ENCODE measurements around the gene CES5A.

The CES5A gene

GRCh38 chr16:55834049-55834448 is 41.1 kb downstream of the CES5A start:
- Histone ChIP-seq H3K9ac (ENCODE audit: low read length) (no peak overlapping the region), H3K4me2 (ENCODE audit: low read depth, low read length, poor library complexity, severe bottlenecking) (no peak overlapping the region), H3K4me3 (ENCODE audit: insufficient read depth, low read length, poor library complexity, severe bottlenecking) (no peak overlapping the region), H3K79me2 (ENCODE audit: insufficient read depth, low read length) (no peaks in the 10 kb centered on the region), H3K27me3 (ENCODE audit: low read length) (no peaks in the 10 kb centered on the region), H3K9me3 (ENCODE audit: insufficient read depth, low read length) (no peaks in the 10 kb centered on the region), H3K9me2 (replicated peaks; ENCODE audit: insufficient read depth, low read length) (no peaks in the 10 kb centered on the region), H3K27ac (ENCODE audit: low read depth, low read length) (no peak overlapping the region), H3K36me3 (ENCODE audit: low read length) (no peaks in the 10 kb centered on the region), H2AFZ (ENCODE audit: low read depth, low read length, severe bottlenecking) (no peak overlapping the region), H3F3A (ENCODE audit: insufficient read depth) (no peaks in the 10 kb centered on the region), H4K20me1 (ENCODE audit: low read depth, low read length) (no peaks in the 10 kb centered on the region)
- TF ChIP-seq EZH2phosphoT487 (conservative IDR thresholded peaks at IDR 0.05; ENCODE audit: low read length) (no peak), CTCF (IDR thresholded peaks at IDR 0.05; ENCODE audit: insufficient read depth, low read length, poor library complexity, severe bottlenecking) (no peak)

GRCh38 chr16:55832773-55833691 is 42.1 kb downstream of the CES5A start, which contains the start of gene CES1:
TSS of gene CES1 (minus strand) at chr16:55833096. CDS start at chr16:55833055, 41 bp downstream.
- TF ChIP-seq CTCF (IDR thresholded peaks at IDR 0.05; ENCODE audit: insufficient read depth, low read length, poor library complexity, severe bottlenecking) (no peak), EZH2phosphoT487 (conservative IDR thresholded peaks at IDR 0.05; ENCODE audit: low read length) (no peak)
- H2AFZ ChIP-seq (ENCODE audit: low read depth, low read length, severe bottlenecking), result no peak within 1 kb of the TSS
- no peaks in the 10 kb centered on the region for H3K27me3 ChIP-seq (ENCODE audit: low read length)
- H3F3A ChIP-seq (ENCODE audit: insufficient read depth), result no peaks in the 10 kb centered on the region
- H3K9me2 ChIP-seq (replicated peaks; ENCODE audit: insufficient read depth, low read length), result no peaks in the 10 kb centered on the region
- H3K9ac ChIP-seq (ENCODE audit: low read length), result no peak within 1 kb of the TSS
- no peaks in the 10 kb centered on the region for H3K9me3 ChIP-seq (ENCODE audit: insufficient read depth, low read length)
- H3K36me3 ChIP-seq (ENCODE audit: low read length), result no peaks in the 10 kb centered on the region
- no peak within 1 kb of the TSS for H3K4me2 ChIP-seq (ENCODE audit: low read depth, low read length, poor library complexity, severe bottlenecking)
- H3K4me3 ChIP-seq (ENCODE audit: insufficient read depth, low read length, poor library complexity, severe bottlenecking), result no peak within 1 kb of the TSS
- H3K27ac ChIP-seq (ENCODE audit: low read depth, low read length), result no peak within 1 kb of the TSS
- H3K79me2 ChIP-seq (ENCODE audit: insufficient read depth, low read length), result no peaks in the 10 kb centered on the region
- no peaks in the 10 kb centered on the region for H4K20me1 ChIP-seq (ENCODE audit: low read depth, low read length)

- no peak overlapping the region for H3K9ac ChIP-seq (ENCODE audit: low read length)
- no peak overlapping the region for H3K4me3 ChIP-seq (ENCODE audit: insufficient read depth, low read length, poor library complexity, severe bottlenecking)
- no peaks in the 10 kb centered on the region for H3K9me3 ChIP-seq (ENCODE audit: insufficient read depth, low read length)
- H3K27me3 ChIP-seq (ENCODE audit: low read length), result no peaks in the 10 kb centered on the region
- H3K4me2 ChIP-seq (ENCODE audit: low read depth, low read length, poor library complexity, severe bottlenecking), result no peak overlapping the region
- H2AFZ ChIP-seq (ENCODE audit: low read depth, low read length, severe bottlenecking), result no peak overlapping the region
- no peaks in the 10 kb centered on the region for H3K79me2 ChIP-seq (ENCODE audit: insufficient read depth, low read length)
- H3K36me3 ChIP-seq (ENCODE audit: low read length), result no peaks in the 10 kb centered on the region
- no peaks in the 10 kb centered on the region for H3F3A ChIP-seq (ENCODE audit: insufficient read depth)
- no peaks in the 10 kb centered on the region for H4K20me1 ChIP-seq (ENCODE audit: low read depth, low read length)
- H3K9me2 ChIP-seq (replicated peaks; ENCODE audit: insufficient read depth, low read length), result no peaks in the 10 kb centered on the region
- H3K27ac ChIP-seq (ENCODE audit: low read depth, low read length), result no peak overlapping the region
- no peak for TF ChIP-seq EZH2phosphoT487 (conservative IDR thresholded peaks at IDR 0.05; ENCODE audit: low read length)
- no peak for TF ChIP-seq CTCF (IDR thresholded peaks at IDR 0.05; ENCODE audit: insufficient read depth, low read length, poor library complexity, severe bottlenecking)
Observed at GRCh38 chr16:55832425-55832772, 42.8 kb downstream of the CES5A start.
